Activated naive CD4-positive, alpha-beta T cell treated with anti-CD3 and anti-CD28 coated beads, Interleukin-2, amount 50 U/mL, for 72 hours (primary cell): ENCODE measurements around the gene FKBP5. TPM values are rescaled to one million over a fixed set of nuclear protein-coding genes. Genes with fewer than 3 reads are reported as not detected.
A peak's percentile ranks its signal among the peaks of the same experiment; 100 is the strongest.
"Not testable (repeated sequence)": the region's sequence is repeated elsewhere in the genome, so short reads cannot be mapped to it uniquely, and the experiment has no call there.

Source experiments
- ATAC-seq, 2 donors: fragments of 150-1000 bp; cut with Tn5 transposase; 2 replicates each; pipeline ENCODE4 v1.10.0; 2021; ENCODE audit warnings: mild to moderate bottlenecking in 2 of 2, moderate library complexity in 2 of 2
- DNase-seq, 2 donors: peaks; one replicate each; pipeline ENCODE4 v3.0.0; 2021 to 2022; ENCODE audit warnings: low spot score in 2 of 2
- H3K27ac Mint-ChIP-seq, 2 donors: one replicate each; pipeline ENCODE4 v1.8.0; 2022; ENCODE audit warnings: mild to moderate bottlenecking in 2 of 2, mixed read lengths in 2 of 2
- H3K36me3 Mint-ChIP-seq, 2 donors: one replicate each; pipeline ENCODE4 v1.8.0; 2022; ENCODE audit warnings: mixed read lengths in 2 of 2
- H3K9me3 Mint-ChIP-seq, 2 donors: one replicate each; pipeline ENCODE4 v1.8.0; 2022; ENCODE audit warnings: mixed read lengths in 2 of 2
- total RNA-seq, 2 donors: library from RNA; stranded (reverse); gene quantifications; one replicate each; pipeline ENCODE4 v1.2.3, GENCODE V29; 2022

FKBP5 gene
- total RNA-seq = 100 to 1,000 TPM in 1 of 2 donors, 10 to 100 TPM in 1; 70.1 to 229 TPM

DNA sequence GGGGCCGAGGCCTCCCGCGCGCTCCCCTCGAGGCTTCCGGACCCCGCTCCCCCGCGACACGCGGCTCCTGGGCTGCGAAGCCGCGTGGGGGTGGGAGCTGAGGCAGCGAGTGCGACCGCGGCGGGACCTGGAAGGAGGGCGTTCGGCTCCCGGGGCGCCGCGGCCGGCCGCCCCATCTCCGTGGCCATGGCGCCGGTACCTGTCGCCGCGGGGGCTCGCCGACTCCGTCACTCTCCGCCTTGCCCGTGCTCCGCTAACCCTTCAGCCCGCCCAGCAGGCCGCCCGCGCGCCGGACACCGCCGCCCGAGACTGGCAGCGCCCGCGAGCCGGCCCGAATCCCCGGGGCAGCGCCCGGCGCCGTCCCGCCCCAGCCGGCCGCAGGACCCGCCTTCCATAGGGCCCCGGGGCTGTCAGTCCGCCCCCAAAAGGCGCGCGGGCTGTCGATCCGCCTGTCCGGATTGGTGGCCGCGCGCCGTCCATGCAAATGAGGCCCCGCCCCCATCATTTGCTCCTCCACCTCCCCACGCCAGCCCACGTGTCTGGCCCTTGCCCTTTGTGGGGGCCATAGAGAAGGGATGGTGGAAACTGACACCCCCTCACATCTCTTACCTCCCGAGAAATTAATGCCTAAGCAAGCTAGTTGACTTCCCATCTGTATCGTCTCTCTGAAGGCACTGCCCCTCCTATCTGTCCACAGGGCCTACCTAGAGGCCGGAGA, at the start of gene FKBP5:
FKBP5 (minus strand) TSS at position 311 of the 718 bp plus-strand sequence. CDS start 46,091 bp downstream, outside the sequence.
- Mint-ChIP-seq H3K9me3 (no peaks in the 10 kb centered on the region), H3K36me3 (peaks cover 11 to 30% of the 10 kb centered on the region in 2 donors), H3K27ac (peak within 1 kb of the TSS; percentile 86 to 95)
- peak; percentile 94 to 95 for ATAC-seq
- peak; percentile 92 to 95 for DNase-seq

DNA sequence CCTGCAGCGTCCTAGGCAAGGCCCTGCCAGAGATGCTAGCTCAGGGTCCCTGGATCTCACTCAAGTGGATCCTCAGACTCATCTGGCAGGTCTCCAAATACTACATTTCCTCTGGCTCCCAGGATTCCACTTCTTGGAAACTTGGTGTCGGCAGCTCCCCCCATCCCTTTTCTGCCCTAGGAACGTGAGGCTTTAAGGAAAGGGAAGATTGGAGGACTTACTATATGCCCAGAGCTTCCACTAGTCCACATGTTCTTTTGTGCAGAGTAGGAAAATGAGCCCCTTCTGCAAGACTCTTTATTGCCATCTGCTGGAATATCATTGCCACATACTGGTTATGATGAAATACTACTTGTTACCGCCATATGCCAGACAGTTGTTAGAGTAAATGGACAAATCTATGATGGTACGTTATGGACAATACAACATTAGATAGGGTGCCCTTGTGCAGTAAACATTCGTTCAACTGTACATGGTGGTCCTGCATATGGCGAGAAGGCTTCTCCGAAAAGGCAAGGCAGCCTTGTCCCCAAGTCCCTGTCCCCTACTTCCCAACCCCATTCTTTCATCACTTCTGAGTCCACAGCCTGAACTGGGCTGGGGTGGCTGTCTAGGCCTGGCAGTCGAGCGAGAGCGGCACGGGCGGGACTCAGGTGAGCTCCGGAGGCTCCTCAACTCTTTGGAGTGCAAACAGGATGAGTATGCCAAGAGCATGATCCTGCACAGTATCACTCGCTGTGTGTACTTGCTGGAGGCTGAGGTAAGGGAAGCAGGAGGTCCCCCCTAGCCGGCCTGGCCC, 48.9 kb upstream of the FKBP5 start:
- ATAC-seq = peak; percentile 62 to 66
- no peak for DNase-seq
- H3K36me3 Mint-ChIP-seq = no peaks in the 10 kb centered on the region
- H3K27ac Mint-ChIP-seq = peak overlapping the region; percentile 47 to 93
- no peaks in the 10 kb centered on the region for H3K9me3 Mint-ChIP-seq

DNA sequence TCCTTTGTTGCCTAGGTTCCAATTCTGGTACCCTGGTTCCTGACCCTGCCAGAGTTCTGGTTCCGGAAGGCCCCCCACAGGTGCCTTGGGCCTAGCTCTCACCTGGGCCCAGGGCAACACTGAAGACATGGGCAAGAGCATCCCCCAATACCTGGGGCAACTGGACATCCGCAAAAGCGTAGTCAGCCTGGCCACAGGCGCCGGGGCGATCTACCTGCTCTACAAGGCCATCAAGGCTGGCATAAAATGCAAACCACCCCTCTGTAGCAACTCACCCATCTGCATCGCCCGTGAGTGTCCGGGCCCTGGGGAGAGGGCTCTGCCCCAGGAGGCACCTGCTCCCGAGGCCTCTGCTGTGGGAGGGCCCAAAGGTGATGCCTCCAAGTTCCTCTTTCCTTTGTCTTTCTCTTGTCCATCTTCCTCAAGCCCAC, 48.3 kb upstream of the FKBP5 start, which contains the start of gene ARMC12:
ARMC12 (plus strand) TSS at position 51 of the 431 bp plus-strand sequence; CDS start at position 128, 77 bp downstream.
- Mint-ChIP-seq H3K9me3 (no peaks in the 10 kb centered on the region), H3K36me3 (no peaks in the 10 kb centered on the region), H3K27ac (peak within 1 kb of the TSS; percentile 47 to 93)
- no peak for DNase-seq
- ATAC-seq = peak in 1 of 2 donors; percentile 3

DNA sequence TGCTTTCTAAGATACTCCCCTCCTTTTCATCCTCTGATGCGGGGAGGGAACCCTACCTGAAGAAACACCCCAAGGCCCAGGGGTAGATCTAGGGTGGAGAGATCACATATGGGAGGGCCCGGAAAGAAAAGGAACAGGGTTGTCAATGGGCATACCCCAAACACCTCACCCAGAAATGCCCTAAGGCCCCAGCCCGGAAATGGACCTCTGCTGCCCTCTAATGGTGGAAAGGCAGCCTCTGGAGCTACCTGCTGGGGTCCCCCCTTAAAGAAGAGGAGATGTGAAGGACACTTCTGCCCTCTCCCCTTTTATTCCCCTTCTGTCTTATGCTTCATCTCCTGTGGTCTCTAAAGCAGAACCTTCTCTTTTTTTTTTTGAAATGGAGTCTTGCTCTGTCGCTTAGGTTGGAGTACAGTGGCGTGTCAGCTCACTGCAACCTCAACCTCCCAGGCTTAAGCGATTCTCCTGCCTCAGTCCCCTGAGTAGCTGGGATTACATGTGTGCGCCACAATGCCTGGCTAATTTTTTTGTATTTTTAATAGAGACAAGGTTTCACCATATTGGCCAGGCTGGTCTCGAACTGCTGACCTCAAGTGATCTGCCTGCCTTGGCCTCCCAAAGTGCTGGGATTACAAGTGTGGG, 47.7 kb upstream of the FKBP5 start:
- no peak overlapping the region for H3K27ac Mint-ChIP-seq
- DNase-seq = peak; percentile 78 to 93
- no peaks in the 10 kb centered on the region for H3K36me3 Mint-ChIP-seq
- no peaks in the 10 kb centered on the region for H3K9me3 Mint-ChIP-seq
- ATAC-seq = peak; percentile 27 to 28

DNA sequence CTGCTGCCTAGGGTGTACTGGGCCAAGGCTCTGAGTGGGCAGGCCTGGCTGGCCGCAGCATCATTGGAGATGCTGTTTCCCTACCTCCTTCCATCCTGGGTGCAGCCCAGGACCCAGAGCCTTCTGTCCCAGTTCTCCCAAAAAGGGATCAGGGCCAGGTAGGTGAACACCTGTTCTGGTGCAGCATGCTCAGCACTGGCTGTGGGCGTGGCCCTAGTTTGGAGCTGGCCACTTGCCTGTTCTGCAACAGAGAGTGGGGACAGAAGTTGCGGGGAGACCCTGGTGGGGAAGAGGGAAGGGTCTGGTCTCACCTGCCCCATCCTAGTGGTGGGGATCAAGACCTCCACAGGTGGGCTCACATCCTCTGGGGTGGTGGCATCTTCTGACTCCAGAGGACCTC, 46.7 kb upstream of the FKBP5 start:
- Mint-ChIP-seq H3K27ac (no peak overlapping the region), H3K36me3 (no peaks in the 10 kb centered on the region), H3K9me3 (no peaks in the 10 kb centered on the region)
- DNase-seq (no peak), ATAC-seq (no peak)

DNA sequence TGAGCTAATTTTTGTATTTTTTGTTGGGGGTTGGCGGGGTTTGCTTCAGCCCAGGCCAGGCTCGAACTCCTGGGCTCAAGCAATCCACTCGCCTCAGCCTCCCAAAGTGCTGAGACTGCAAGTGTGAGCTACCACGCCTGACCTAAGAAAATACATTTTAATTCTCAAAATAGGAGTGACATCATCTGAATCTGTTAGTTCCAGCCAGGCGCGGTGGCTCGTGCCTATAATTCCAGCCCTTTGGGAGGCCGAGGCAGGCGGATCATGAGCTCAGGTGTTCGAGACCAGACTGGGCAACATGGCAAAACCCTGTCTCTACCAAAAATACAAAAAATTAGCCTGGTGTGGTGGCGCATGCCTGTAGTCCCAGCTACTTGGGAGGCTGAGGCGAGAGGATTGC, 45.6 kb upstream of the FKBP5 start:
- H3K36me3 Mint-ChIP-seq, H3K27ac Mint-ChIP-seq, DNase-seq, ATAC-seq, H3K9me3 Mint-ChIP-seq: not testable (repeated sequence)

DNA sequence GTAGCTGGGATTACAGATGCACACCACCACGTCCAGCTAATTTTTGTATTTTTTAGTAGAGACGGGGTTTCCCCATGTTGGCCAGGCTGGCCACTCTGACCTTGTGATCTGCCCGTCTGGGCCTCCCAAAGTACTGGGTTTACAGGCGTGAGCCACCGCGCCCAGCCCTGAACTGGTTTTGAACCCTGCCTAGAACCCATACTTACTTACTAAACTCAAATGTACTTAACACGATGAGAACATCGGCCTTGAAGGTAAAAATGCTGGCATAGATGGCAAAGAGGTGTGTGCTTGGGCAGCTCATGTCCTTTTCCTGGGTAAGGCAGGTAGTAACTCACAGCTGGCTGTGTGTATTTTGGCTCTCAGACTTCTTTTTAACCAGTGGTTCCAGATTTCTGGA, 44.9 kb upstream of the FKBP5 start:
- ATAC-seq (no peak), DNase-seq (no peak)
- H3K27ac Mint-ChIP-seq = no peak overlapping the region
- no peaks in the 10 kb centered on the region for H3K9me3 Mint-ChIP-seq
- no peaks in the 10 kb centered on the region for H3K36me3 Mint-ChIP-seq

DNA sequence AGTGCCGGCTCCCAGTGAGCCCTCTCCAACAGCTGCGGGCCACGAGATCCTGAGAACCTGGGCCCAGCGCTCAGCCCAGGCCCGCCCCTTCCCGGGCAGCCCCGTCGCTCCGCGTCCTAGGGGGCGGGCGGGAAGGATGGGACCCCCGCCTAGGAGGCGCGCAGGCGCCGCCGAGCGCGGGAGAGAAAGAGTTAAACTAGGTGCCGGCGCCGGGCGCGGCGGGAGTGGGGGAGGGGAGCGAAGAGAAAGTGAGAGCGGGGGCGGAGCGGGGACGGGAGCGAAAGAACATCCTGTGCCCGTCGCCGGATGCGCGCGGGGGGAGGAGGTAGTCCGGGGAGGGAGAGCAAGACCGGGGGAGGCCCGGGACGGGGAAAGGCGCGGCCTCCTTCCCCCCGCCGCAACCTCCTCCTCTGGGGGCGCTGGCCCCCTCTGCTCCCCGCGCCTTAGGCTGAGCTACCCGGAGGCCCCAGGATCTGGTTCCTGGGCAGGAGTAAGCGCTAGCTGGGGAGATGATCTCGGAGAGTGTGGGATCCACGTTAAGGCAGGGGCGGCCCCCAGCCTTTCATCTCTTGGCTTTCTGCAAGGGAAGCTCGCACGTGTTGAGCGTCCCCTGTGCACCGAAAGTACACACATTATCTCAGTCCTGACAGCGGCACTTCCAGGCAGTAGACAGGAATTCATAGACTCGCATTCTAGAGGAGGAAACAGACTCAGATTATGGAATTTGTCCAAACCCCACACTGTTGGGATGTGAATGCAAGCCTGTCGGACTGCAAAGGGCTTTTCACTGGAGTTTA, 43.2 kb upstream of the FKBP5 start:
- no peaks in the 10 kb centered on the region for H3K36me3 Mint-ChIP-seq
- no peaks in the 10 kb centered on the region for H3K9me3 Mint-ChIP-seq
- H3K27ac Mint-ChIP-seq = peak overlapping the region; percentile 84 to 89
- peak; percentile 64 to 66 for ATAC-seq
- DNase-seq = peak; percentile 92 to 95

DNA sequence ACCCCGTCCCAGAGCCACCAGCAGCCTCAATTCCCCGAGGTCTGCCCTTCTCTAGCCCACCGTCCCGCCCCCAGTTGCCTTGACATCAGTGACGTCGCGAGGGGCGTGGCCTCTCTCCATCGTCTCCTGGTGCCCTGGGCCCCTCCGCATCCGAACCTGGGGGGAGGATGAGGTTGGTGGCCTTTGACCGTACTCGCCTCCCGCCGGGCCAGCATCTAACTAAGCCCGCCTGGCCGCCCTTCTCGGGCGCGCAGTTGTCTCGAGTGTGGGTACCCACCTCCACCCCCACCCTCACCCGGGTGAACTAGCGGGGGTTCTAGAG, 42.7 kb upstream of the FKBP5 start:
- ATAC-seq (peak; percentile 34 to 62), DNase-seq (peak; percentile 82 to 93)
- no peaks in the 10 kb centered on the region for H3K36me3 Mint-ChIP-seq
- H3K9me3 Mint-ChIP-seq = no peaks in the 10 kb centered on the region
- H3K27ac Mint-ChIP-seq = peak overlapping the region; percentile 84 to 89

DNA sequence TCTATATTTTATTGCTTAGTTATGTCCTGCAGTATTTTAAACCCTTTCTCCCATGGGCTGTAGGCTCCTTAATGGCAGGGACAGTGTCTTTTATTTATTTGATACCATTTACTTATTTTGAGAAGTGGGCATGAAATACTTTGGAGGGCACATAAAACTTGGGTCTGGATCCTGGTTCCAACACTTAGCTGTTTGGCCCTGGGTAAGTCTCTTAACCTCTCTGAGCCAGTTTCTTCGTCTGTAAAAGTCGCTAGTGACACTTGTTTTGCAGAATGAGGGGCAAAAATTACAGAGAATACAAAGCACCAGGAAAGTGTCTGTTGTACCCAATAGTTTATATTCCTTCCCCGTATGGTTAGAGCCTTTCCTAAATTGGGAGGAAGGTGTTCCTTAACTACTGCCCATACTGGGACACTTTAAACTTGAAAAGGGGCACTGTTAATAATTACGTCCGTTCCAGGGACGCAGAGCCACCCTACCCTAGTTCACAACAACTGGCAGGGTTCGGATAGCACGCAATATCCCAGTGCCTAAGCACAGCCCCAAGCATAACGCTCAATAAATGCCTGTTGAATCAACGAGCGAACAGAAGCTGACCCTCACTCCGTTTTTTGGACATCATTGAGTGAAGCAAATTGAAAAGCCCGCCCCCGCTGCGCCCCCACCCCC, 42.2 kb upstream of the FKBP5 start:
- no peaks in the 10 kb centered on the region for H3K36me3 Mint-ChIP-seq
- H3K27ac Mint-ChIP-seq = peak overlapping the region in 1 of 2 donors; percentile 84
- ATAC-seq = peak in 1 of 2 donors; percentile 1
- no peak for DNase-seq
- H3K9me3 Mint-ChIP-seq = no peaks in the 10 kb centered on the region

DNA sequence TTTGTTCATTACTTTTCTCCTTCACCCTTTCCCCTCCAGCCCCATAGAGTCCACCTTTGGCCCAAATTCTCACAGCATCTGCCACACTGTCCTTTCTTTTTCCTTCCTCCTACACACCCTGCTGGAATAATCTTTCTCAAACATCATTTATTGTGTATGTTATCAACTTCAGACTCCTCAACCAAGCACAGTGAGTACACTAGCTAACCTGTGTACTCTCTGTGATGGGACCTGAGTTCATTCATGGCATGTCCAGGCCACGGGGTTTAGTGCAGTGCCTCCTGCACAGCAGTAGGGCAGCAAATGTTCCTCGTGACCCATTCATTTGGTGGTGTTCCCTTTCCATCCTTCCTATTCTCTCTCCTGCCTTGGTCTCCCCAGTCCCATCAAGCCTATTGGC, 41.0 kb upstream of the FKBP5 start:
- ATAC-seq (no peak), DNase-seq (no peak)
- H3K9me3 Mint-ChIP-seq = no peaks in the 10 kb centered on the region

DNA sequence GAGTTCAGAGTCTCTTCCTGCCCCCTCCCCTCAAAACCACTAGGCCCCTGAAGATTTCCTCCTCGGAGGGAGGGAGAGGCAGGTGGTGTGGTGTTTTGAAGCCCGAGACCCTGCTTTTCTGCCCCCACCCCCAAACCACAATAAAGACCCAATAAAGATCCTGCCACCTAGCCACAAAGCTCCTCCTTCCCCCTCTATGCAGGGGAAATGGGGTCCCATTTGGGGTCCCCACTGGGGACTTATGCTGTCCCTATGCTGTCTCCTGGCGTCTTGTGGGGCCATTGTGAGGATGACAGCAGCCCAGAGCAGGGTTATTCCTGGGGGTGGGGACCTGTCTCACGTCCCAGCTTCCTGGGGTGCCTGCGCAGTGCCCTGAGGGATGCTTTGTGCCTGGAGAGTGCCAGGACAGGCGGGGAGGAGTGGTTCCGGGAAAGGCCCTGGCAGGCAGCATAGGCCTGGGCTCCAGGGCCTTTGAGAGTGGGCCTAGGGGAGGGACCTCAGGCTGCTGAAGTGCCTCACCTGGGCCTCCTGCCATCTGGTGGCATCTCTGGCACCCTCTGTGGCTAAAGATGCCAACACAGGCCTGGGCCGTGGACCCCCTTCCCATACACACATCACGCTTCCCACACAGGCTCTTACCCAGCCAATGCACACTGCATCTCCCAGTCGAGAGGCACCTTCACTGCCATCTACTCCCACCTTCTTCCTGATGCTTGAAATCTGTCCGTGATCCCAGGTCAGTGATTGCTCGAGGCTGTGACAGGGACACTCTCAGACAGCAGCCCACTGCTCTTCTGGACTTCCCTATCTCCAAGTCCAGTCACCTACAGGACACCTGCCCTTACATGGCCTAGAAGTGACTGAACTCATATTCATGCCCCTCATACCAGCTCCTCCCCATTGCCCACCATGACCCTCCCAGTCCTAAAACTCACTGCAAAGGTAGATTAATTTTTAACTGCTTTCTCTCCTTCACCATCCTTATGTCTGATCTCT, 40.3 kb upstream of the FKBP5 start:
- Mint-ChIP-seq H3K27ac (peak overlapping the region; percentile 69 to 96), H3K9me3 (no peaks in the 10 kb centered on the region), H3K36me3 (no peaks in the 10 kb centered on the region)
- no peak for DNase-seq
- ATAC-seq = no peak

More for the DNA sequence above, 41.0 kb upstream of the FKBP5 start:
- Mint-ChIP-seq H3K36me3 (no peaks in the 10 kb centered on the region), H3K27ac (peak overlapping the region in 1 of 2 donors; percentile 69)

DNA sequence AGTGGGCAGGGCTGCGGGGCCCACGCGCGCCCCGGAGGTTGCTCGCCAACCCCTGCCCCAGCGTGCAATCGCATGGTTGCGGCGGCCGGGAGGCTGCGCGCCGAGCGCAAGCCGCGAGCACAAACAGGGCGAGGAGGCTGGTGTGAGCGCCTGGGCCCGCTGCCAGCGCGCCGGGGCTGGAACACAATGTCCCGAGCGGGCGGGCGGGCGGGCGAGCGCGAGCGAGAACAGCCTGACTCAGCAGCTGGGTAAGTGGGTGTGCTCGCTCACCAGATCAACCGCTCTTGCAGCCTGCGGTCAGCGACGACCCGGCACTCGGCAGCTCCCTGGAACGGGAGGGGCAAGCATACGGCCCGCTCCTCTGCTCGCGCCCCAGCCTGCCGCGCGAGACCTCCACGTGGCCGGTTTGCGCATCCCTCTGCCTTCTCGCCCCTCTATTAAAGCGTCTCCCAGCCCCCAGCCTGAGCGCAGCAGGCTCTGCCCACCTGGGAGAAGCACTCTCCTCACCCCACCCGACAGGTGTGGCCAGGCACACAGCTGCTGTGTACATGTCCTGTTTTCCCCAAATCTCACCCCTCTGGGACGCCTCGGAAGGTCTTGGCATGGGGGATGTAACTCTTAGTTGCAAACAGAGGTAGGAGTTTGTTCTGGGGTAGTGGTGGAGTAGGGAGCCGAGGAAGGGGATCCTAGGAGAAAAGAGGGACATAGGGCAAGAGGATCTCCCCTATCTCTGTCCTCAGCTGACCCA, 39.4 kb upstream of the FKBP5 start:
- peak; percentile 61 to 63 for ATAC-seq
- DNase-seq = peak; percentile 76 to 89

DNA sequence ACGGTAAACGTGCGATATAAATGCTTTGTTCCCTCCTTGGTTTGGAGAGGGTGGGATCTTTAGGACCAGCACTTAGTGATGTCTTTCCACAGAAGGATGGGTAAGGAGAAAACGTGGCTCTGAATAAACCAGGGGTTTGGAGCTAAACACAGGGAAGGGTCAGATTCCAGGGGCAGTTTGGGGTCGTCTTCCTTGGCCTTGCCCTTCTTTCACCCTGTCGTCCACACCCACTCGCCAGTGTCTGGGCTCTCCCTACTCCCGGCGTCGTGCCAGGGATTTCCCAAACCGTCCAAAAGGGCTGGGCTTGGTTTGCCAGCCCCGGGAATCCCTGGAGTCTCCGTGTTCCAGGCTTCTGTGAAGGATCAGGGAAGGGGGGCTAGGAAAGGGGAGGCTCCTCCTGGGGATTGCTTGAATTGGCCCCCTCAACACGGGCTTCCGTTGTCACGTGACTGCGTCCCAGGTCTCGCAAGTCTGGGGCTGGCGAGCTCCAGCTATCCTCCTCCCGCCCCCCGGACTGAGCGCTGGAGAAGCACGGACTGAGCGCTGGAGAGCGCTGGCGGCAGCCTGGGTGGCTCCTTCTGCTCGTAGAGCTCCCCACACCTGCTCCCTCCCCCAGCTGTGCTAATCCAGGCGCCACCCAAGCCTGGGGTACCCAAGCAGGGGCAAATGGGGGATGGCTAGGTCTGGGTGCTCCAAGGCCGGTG, 38.7 kb upstream of the FKBP5 start:
- no peak for DNase-seq
- H3K9me3 Mint-ChIP-seq = no peaks in the 10 kb centered on the region
- peak; percentile 2 to 3 for ATAC-seq

More for the DNA sequence above, 39.4 kb upstream of the FKBP5 start:
- Mint-ChIP-seq H3K36me3 (no peaks in the 10 kb centered on the region), H3K27ac (peak overlapping the region; percentile 69 to 96), H3K9me3 (no peaks in the 10 kb centered on the region)

More for the DNA sequence above, 38.7 kb upstream of the FKBP5 start:
- Mint-ChIP-seq H3K27ac (peak overlapping the region; percentile 69 to 78), H3K36me3 (no peaks in the 10 kb centered on the region)
